Adipose tissue (tissue), 3 donors: ENCODE results near the gene LRIG3. TPM values are rescaled to one million over a fixed set of nuclear protein-coding genes. Genes with fewer than 3 reads are reported as not detected.
"Not testable (repeated sequence)": the region's sequence is repeated elsewhere in the genome, so short reads cannot be mapped to it uniquely, and the experiment has no call there.

Experiments used
- H3K27ac ChIP-seq: one replicate; pipeline ENCODE4 v1.5.1; 2013; ENCODE audit warnings: low read depth, low read length
- WGBS, 3 donors: extraction: QIAGEN DNeasy Blood & Tissue Kit; methylation state at CpG; one replicate each; pipeline ENCODE4 v1.1.7; 2013; 5-methylcytosine and 5-hydroxymethylcytosine counted together
- polyA plus RNA-seq, 3 donors: library from polyadenylated mRNA; stranded (reverse); fragments of 200-250 nt; gene quantifications; one replicate each; pipeline ENCODE4 v1.2.3, GENCODE V29; 2013
- donor health status: healthy with polysubstance abuse.
- donor health status: Bipolar disorder and iron deficiency.
- donor health status: healthy.

The LRIG3 gene
- polyA plus RNA-seq, 3 donors, result 8.0 to 14.7 (median 8.1) TPM

- 8 to 42% (median 29%) methylated on average over 4 of the region's 4 CpGs for WGBS, 3 donors
- no peak overlapping the region for H3K27ac ChIP-seq
Measured at GRCh38 chr12:58915634-58916033, 4.7 kb downstream of the LRIG3 start.

GRCh38 chr12:58915037-58915436, 5.3 kb downstream of the LRIG3 start:
- H3K27ac ChIP-seq, result no peak overlapping the region
- 24 to 57% (median 41%) methylated on average over 2 of the region's 2 CpGs for WGBS, 3 donors

GRCh38 chr12:58914457-58914856, 5.8 kb downstream of the LRIG3 start:
- H3K27ac ChIP-seq, result no peak overlapping the region
- 53 to 74% (median 68%) methylated on average over 2 of the region's 2 CpGs for WGBS, 3 donors

- WGBS, 3 donors, result 65 to 79% (median 67%) methylated on average over 4 of the region's 4 CpGs
- no peak overlapping the region for H3K27ac ChIP-seq
Measured at GRCh38 chr12:58907391-58907790, 12.9 kb downstream of the LRIG3 start.

- no peak overlapping the region for H3K27ac ChIP-seq
- 73 to 92% (median 73%) methylated on average over 3 of the region's 3 CpGs for WGBS, 3 donors
Measured at GRCh38 chr12:58906917-58907316, 13.4 kb downstream of the LRIG3 start.

- WGBS, 3 donors, result 73 to 86% (median 82%) methylated on average over 9 of the region's 9 CpGs
- no peak overlapping the region for H3K27ac ChIP-seq
Measured at GRCh38 chr12:58905422-58905821, 14.9 kb downstream of the LRIG3 start.

- WGBS, 3 donors, result 90 to 96% (median 96%) methylated on average over 1 of the region's 1 CpG
- not testable (repeated sequence) for H3K27ac ChIP-seq
Measured at GRCh38 chr12:58902726-58903125, 17.6 kb downstream of the LRIG3 start.

GRCh38 chr12:58901664-58902063, 18.6 kb downstream of the LRIG3 start:
- WGBS, 3 donors, result 63 to 85% (median 73%) methylated on average over 5 of the region's 5 CpGs
- no peak overlapping the region for H3K27ac ChIP-seq

- H3K27ac ChIP-seq, result no peak overlapping the region
- WGBS, 3 donors, result 47 to 76% (median 75%) methylated on average over 4 of the region's 4 CpGs
Measured at GRCh38 chr12:58897969-58898368, 22.3 kb downstream of the LRIG3 start.

GRCh38 chr12:58896278-58896677, 24.0 kb downstream of the LRIG3 start:
- 40 to 83% (median 69%) methylated on average over 1 of the region's 1 CpG for WGBS, 3 donors
- no peak overlapping the region for H3K27ac ChIP-seq

- no peak overlapping the region for H3K27ac ChIP-seq
- 74 to 92% (median 75%) methylated on average over 4 of the region's 4 CpGs for WGBS, 3 donors
Measured at GRCh38 chr12:58895053-58895452, 25.3 kb downstream of the LRIG3 start.

GRCh38 chr12:58894040-58894439, 26.3 kb downstream of the LRIG3 start:
- no peak overlapping the region for H3K27ac ChIP-seq
- WGBS, 3 donors, result 47 to 74% (median 64%) methylated on average over 6 of the region's 6 CpGs

- 67 to 77% (median 70%) methylated on average over 3 of the region's 3 CpGs for WGBS, 3 donors
- no peak overlapping the region for H3K27ac ChIP-seq
Measured at GRCh38 chr12:58893495-58893894, 26.8 kb downstream of the LRIG3 start.

- no peak overlapping the region for H3K27ac ChIP-seq
- WGBS, 3 donors, result 69 to 91% (median 87%) methylated on average over 6 of the region's 6 CpGs
Measured at GRCh38 chr12:58889557-58889956, 30.7 kb downstream of the LRIG3 start.

- WGBS, 3 donors, result 65 to 82% (median 73%) methylated on average over 4 of the region's 4 CpGs
- no peak overlapping the region for H3K27ac ChIP-seq
Measured at GRCh38 chr12:58888131-58888783, 32.0 kb downstream of the LRIG3 start.

GRCh38 chr12:58887068-58887467, 33.2 kb downstream of the LRIG3 start:
- no peak overlapping the region for H3K27ac ChIP-seq
- WGBS, 3 donors, result 68 to 92% (median 81%) methylated on average over 6 of the region's 6 CpGs

GRCh38 chr12:58886474-58886873, 33.8 kb downstream of the LRIG3 start:
- 85 to 92% (median 90%) methylated on average over 3 of the region's 3 CpGs for WGBS, 3 donors
- H3K27ac ChIP-seq, result no peak overlapping the region

- H3K27ac ChIP-seq, result no peak overlapping the region
- 75 to 91% (median 81%) methylated on average over 4 of the region's 4 CpGs for WGBS, 3 donors
Measured at GRCh38 chr12:58884916-58885315, 35.4 kb downstream of the LRIG3 start.

- 82 to 89% (median 88%) methylated on average over 3 of the region's 3 CpGs for WGBS, 3 donors
- H3K27ac ChIP-seq, result no peak overlapping the region
Measured at GRCh38 chr12:58883576-58884334, 36.5 kb downstream of the LRIG3 start.

- H3K27ac ChIP-seq, result no peak overlapping the region
- WGBS, 3 donors, result 94 to 98% (median 98%) methylated on average over 2 of the region's 2 CpGs
Measured at GRCh38 chr12:58882826-58883225, 37.5 kb downstream of the LRIG3 start.
